ACC112 (cell line): ENCODE results near the gene PGAM5.

Experiments used
- H2AFZ ChIP-seq: fragments of 200-600 bp; sonication (generic); one replicate; pipeline ENCODE4 v1.6.0; 2017; ENCODE audit warnings: antibody characterized with exemption, low read length; ENCODE audit not compliant: unreplicated experiment
- H3K27ac ChIP-seq: fragments of 200-600 bp; sonication (generic); 2 replicates; pipeline ENCODE4 v1.5.1; 2014; ENCODE audit warnings: low read depth, mild to moderate bottlenecking, antibody characterized with exemption, low read length, moderate library complexity
- H3K27me3 ChIP-seq: fragments of 200-600 bp; sonication (generic); 2 replicates; pipeline ENCODE4 v1.6.1; 2014; ENCODE audit warnings: mild to moderate bottlenecking, antibody characterized with exemption, low read length, moderate library complexity, mixed read lengths; ENCODE audit not compliant: insufficient read depth
- H3K36me3 ChIP-seq: fragments of 200-600 bp; sonication (generic); 2 replicates; pipeline ENCODE4 v1.6.1; 2016; ENCODE audit warnings: mild to moderate bottlenecking, antibody characterized with exemption, low read length, moderate library complexity, mixed read lengths; ENCODE audit not compliant: insufficient read depth
- H3K4me1 ChIP-seq: fragments of 200-600 bp; sonication (generic); one replicate; pipeline ENCODE4 v1.6.1; 2016; ENCODE audit warnings: low read length, mixed read lengths; ENCODE audit not compliant: insufficient read depth, unreplicated experiment, control insufficient read depth
- H3K4me3 ChIP-seq: fragments of 200-600 bp; sonication (generic); 2 replicates; pipeline ENCODE4 v1.5.1; 2014; ENCODE audit warnings: mild to moderate bottlenecking, low read depth, low read length
- H3K79me2 ChIP-seq: fragments of 200-600 bp; sonication (generic); one replicate; pipeline ENCODE4 v1.6.0; 2016; ENCODE audit warnings: low read length; ENCODE audit not compliant: control insufficient read depth, unreplicated experiment, insufficient read depth

The PGAM5 gene

DNA sequence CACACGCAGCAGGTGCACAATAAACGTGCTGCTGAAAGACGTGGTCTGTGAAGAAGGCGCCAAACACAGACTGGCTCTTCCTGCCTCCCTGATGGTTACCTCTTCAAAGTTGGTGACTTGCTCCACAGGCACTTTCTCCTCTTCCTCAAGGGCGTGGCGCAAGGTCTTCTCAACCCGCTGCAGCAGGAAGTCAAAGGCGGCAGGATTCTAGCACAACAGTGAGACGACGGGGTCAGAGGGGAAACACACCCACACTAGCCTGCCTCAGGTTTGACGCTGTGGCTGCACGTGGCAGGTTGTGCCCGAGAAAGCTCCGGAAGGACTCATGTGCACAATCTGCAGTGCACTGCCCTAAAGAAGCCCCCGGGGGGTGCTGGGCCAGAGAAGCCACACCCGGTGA lies 38.5 kb upstream of the PGAM5 start:
- no peak overlapping the region for H3K4me3 ChIP-seq
- H3K36me3 ChIP-seq, result peaks cover 29% of the 10 kb centered on the region; the same call in 1 of the 2 replicates
- H2AFZ ChIP-seq, result no peak overlapping the region
- peaks cover 3% of the 10 kb centered on the region for H3K79me2 ChIP-seq
- no peaks in the 10 kb centered on the region for H3K27me3 ChIP-seq
- H3K27ac ChIP-seq, result no peak overlapping the region
- no peaks in the 10 kb centered on the region for H3K4me1 ChIP-seq

DNA sequence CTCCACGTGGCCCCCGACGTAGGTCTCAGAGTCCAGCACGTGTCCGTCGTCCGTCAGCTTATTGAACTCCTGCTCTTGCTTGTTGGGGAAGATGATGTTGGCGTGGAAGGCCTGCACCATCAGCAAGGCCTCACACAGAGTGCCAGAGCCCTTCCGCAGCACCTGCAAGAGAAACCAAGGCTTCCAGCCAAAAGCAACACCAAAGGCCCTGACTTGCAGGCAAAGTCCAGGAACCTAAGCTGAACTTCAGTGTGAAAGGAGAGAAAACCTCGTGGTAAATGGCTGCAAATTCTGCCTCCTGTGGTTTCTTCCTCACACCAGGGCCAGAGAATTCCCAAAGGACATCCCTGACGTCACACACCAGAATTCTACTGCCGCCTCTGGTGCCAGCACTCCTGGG lies 38.0 kb upstream of the PGAM5 start:
- no peaks in the 10 kb centered on the region for H3K27me3 ChIP-seq
- peaks cover 3% of the 10 kb centered on the region for H3K79me2 ChIP-seq
- H3K36me3 ChIP-seq, result peaks cover 28% of the 10 kb centered on the region; the same call in 1 of the 2 replicates
- H3K4me1 ChIP-seq, result no peaks in the 10 kb centered on the region
- H3K27ac ChIP-seq, result no peak overlapping the region
- H3K4me3 ChIP-seq, result no peak overlapping the region
- no peak overlapping the region for H2AFZ ChIP-seq

- H3K27ac ChIP-seq, result no peak overlapping the region
- peaks cover 28% of the 10 kb centered on the region; the same call in 1 of the 2 replicates for H3K36me3 ChIP-seq
- no peaks in the 10 kb centered on the region for H3K4me1 ChIP-seq
Measured at GRCh38 chr12:132673288-132674179, 37.1 kb upstream of the PGAM5 start.

GRCh38 chr12:132674561-132674960 lies 36.1 kb upstream of the PGAM5 start:
- Histone ChIP-seq H3K79me2 (peaks cover 8% of the 10 kb centered on the region), H3K4me1 (no peaks in the 10 kb centered on the region), H3K27me3 (no peaks in the 10 kb centered on the region), H3K4me3 (no peak overlapping the region), H2AFZ (no peak overlapping the region), H3K27ac (no peak overlapping the region), H3K36me3 (peaks cover 23% of the 10 kb centered on the region; the same call in 1 of the 2 replicates)

More at GRCh38 chr12:132673288-132674179, 37.1 kb upstream of the PGAM5 start:
- Histone ChIP-seq H2AFZ (no peak overlapping the region), H3K79me2 (peaks cover 3% of the 10 kb centered on the region), H3K4me3 (no peak overlapping the region), H3K27me3 (no peaks in the 10 kb centered on the region)

DNA sequence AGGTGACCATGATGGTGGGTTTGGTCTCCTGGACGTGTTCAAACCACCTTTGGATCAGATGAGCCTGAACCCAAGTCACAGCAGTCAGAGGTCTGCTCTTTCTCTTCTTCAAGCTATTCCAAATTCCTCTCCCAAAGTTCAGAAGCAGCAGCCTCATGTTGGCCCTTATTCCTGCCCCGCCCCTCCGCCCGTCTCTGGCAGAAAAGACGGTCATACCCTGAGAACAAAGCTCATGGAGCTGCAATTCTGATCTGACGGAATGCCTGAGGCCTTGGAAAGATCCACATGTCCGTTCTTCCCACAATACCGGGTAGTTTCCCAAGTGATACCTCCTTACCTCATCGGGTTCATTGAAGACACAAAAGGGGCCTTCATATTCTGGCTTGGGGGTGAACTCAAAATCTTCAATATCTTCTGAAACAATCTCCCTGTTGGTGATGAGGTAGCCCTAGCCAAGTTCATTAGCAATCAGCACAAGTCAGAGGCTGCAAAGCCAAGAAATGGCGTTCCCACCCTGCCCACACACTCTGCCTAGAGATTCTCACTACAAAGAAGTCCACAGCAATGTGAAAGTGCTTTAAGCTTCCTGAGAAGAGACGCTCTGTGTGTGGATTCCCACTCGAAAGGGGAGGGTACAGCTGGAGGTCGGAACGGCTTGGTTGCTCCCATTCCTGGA lies 34.7 kb upstream of the PGAM5 start:
- peaks cover 27% of the 10 kb centered on the region; the same call in 1 of the 2 replicates for H3K36me3 ChIP-seq
- no peaks in the 10 kb centered on the region for H3K4me1 ChIP-seq
- H2AFZ ChIP-seq, result no peak overlapping the region

GRCh38 chr12:132677492-132677891 lies 33.1 kb upstream of the PGAM5 start:
- no peak overlapping the region for H3K4me3 ChIP-seq
- no peak overlapping the region for H3K27ac ChIP-seq
- peaks cover 21% of the 10 kb centered on the region; the same call in 1 of the 2 replicates for H3K36me3 ChIP-seq
- no peaks in the 10 kb centered on the region for H3K27me3 ChIP-seq
- no peak overlapping the region for H2AFZ ChIP-seq
- H3K4me1 ChIP-seq, result no peaks in the 10 kb centered on the region
- H3K79me2 ChIP-seq, result peaks cover 34% of the 10 kb centered on the region

More for the DNA sequence above, 34.7 kb upstream of the PGAM5 start:
- Histone ChIP-seq H3K4me3 (no peak overlapping the region), H3K27me3 (no peaks in the 10 kb centered on the region), H3K27ac (no peak overlapping the region), H3K79me2 (peaks cover 21% of the 10 kb centered on the region)

DNA sequence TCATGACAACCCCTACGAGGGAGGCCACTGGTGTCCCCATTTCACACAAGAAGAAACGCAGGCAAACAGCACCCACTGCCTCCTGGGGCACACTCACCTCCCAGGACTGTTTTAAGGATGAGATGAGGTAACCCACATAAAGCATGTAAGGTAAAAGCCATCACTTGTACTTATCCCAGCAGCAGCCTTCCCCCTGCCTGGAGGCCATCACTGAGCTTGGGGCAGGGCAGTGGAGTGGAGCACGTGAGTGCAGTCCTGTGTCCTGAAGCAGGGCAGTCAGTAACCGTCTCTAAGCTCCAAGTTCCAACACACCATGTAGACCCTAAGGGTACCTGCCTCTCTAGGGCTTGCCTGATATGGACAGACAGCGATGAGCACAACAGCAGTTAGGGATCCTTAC lies 25.2 kb upstream of the PGAM5 start:
- H3K27ac ChIP-seq, result no peak overlapping the region
- H3K36me3 ChIP-seq, result peaks cover 7% of the 10 kb centered on the region; the same call in 1 of the 2 replicates

GRCh38 chr12:132686825-132687210 lies 23.8 kb upstream of the PGAM5 start:
- Histone ChIP-seq H3K36me3 (peaks cover 12% of the 10 kb centered on the region; the same call in 1 of the 2 replicates), H3K4me3 (peak overlapping the region; percentile 95), H2AFZ (peak overlapping the region; percentile 53), H3K79me2 (peaks cover 43% of the 10 kb centered on the region), H3K27me3 (no peaks in the 10 kb centered on the region), H3K27ac (peak overlapping the region; percentile 67), H3K4me1 (no peaks in the 10 kb centered on the region)

More for the DNA sequence above, 25.2 kb upstream of the PGAM5 start:
- Histone ChIP-seq H3K79me2 (peaks cover 55% of the 10 kb centered on the region), H3K4me1 (no peaks in the 10 kb centered on the region), H2AFZ (no peak overlapping the region), H3K27me3 (no peaks in the 10 kb centered on the region), H3K4me3 (peak overlapping the region; percentile 95)

DNA sequence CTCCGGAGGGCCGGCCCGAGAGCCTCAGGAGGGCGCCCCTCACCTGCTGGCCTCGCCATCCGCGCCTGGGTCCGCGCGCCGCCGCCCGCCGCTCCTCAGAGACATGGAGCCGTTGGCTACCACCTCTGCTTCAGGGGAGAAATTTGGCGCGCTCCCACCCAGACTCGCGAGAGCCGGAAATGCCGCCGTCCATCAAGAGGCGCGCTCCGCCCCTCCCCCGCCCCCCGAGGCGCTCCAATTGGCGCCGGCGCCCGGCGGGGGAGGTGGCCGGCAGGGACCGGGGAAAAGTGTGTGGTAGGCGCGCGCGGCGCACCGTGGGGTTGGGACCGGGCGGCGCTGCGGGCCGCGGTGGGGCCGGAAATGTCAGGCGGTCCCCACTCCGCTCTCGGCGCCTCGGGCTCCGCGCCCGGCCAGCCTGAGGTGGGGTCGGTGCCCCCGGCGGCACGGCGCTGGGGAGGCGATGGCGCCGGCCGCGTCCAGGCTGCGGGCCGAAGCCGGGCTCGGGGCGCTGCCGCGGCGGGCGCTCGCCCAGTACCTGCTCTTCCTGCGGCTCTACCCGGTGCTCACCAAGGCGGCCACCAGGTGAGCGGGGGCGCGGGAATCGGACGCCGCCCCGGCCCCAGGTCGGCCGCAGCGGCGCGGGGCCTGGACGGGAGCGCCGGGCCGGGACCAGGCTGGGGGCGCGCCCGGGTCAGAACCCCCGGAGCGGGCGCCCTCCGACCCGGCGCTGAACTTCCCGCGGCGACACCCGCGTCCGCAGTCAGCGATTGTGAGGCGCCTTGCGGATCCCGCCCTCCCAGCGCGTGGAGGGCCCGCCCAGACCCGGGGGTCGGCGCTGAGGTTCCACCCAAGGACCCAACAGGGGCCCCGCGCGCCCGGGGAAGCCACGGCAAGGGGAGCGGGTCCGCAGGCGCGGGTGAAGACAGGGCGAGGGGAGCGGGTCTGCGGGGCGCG lies 23.2 kb upstream of the PGAM5 start, which contains the start of the genes POLE and PXMP2:
POLE (minus strand) TSS at position 132 of the 954 bp plus-strand sequence; CDS start at position 105, 27 bp downstream.
PXMP2 (plus strand) TSS at position 377 of the 954 bp plus-strand sequence; CDS start at position 461, 84 bp downstream.
- peaks cover 12% of the 10 kb centered on the region; the same call in 1 of the 2 replicates for H3K36me3 ChIP-seq
- H3K4me1 ChIP-seq, result no peaks in the 10 kb centered on the region
- H3K4me3 ChIP-seq, result peak within 1 kb of the TSS; percentile 95
- H3K27ac ChIP-seq, result peak within 1 kb of the TSS; percentile 67
- H3K27me3 ChIP-seq, result no peaks in the 10 kb centered on the region
- H2AFZ ChIP-seq, result peak within 1 kb of the TSS; percentile 53
- H3K79me2 ChIP-seq, result peaks cover 37% of the 10 kb centered on the region
